ENCODE data around the gene CREB5. TPM values are rescaled to one million over a fixed set of nuclear protein-coding genes. Genes with fewer than 3 reads are reported as not detected.

The CREB5 gene
- polyA plus RNA-seq, 6 donors from 2014 or later = 0.40 to 0.66 TPM; not detected in 4

DNA sequence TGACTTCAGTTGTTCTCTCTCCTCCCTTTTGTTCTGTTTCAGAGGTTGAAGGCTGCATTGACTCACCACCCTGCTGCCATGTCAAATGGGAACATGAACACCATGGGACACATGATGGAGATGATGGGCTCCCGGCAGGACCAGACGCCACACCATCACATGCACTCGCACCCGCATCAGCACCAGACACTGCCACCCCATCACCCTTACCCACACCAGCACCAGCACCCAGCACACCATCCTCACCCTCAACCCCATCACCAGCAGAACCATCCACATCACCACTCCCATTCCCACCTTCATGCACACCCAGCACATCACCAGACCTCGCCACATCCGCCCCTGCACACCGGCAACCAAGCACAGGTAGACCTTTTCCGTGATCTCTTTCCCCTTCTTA lies 391.8 kb downstream of the CREB5 start:
- DNase-seq (no peak), ATAC-seq (ENCODE audit: low read depth in 2 of 2) (no peak)
- Mint-ChIP-seq H3K36me3 (peaks cover 0 to 12% of the 10 kb centered on the region in 2 donors), H3K27me3 (peaks cover 3 to 17% (median 14%) of the 10 kb centered on the region in 3 donors), H3K9me3 (peaks cover 0 to 9% (median 0%) of the 10 kb centered on the region in 7 donors), H3K27ac (peak overlapping the region in 1 of 6 donors; percentile 43), H3K4me3 (no peak overlapping the region), H3K4me1 (peaks cover 0 to 9% (median 0%) of the 10 kb centered on the region in 3 donors)

GRCh38 chr7:28804990-28805389 lies 392.7 kb downstream of the CREB5 start:
- DNase-seq = no peak
- peaks cover 0 to 9% (median 0%) of the 10 kb centered on the region in 3 donors for H3K4me1 Mint-ChIP-seq
- no peak overlapping the region for H3K4me3 Mint-ChIP-seq
- ATAC-seq (ENCODE audit: low read depth in 2 of 2) = no peak
- peaks cover 0 to 8% (median 0%) of the 10 kb centered on the region in 7 donors for H3K9me3 Mint-ChIP-seq
- no peak overlapping the region for H3K27ac Mint-ChIP-seq
- peaks cover 0 to 12% of the 10 kb centered on the region in 2 donors for H3K36me3 Mint-ChIP-seq
- peaks cover 3 to 17% (median 14%) of the 10 kb centered on the region in 3 donors for H3K27me3 Mint-ChIP-seq

GRCh38 chr7:28806841-28807240 lies 394.5 kb downstream of the CREB5 start:
- Mint-ChIP-seq H3K36me3 (peaks cover 0 to 12% of the 10 kb centered on the region in 2 donors), H3K27ac (no peak overlapping the region), H3K4me1 (peaks cover 0 to 9% (median 0%) of the 10 kb centered on the region in 3 donors), H3K4me3 (no peak overlapping the region), H3K9me3 (peaks cover 0 to 5% (median 0%) of the 10 kb centered on the region in 7 donors), H3K27me3 (peaks cover 3 to 17% (median 14%) of the 10 kb centered on the region in 3 donors)
- DNase-seq (no peak), ATAC-seq (ENCODE audit: low read depth in 2 of 2) (no peak)

DNA sequence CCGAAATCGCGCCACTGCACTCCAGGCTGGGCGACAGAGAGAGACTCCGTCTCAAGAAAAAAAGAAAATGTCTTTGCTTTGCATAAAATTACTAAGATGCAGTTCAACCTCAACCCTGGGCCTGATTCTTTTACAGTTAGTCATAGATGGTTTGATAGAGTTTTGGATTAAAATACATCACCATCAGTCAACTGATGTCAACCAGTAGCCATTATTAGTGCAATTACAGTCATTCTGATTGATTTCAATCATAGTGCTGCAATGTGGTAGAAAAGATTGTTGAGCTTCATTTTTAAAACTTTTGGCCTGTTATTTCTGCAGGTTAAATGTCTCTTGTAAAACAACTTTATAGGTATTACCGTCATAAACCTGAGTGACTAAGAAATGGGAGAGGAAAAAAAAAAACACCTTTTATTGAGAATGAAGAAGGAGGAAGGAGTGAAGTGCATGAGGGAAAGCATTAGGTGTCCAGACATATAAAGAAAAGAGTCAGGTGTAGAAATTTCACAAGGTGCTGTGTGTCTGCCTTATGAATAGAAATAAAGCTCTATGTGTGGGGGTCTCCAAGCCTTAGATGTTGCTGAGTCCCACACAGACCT lies 395.2 kb downstream of the CREB5 start:
- peaks cover 0 to 9% (median 0%) of the 10 kb centered on the region in 3 donors for H3K4me1 Mint-ChIP-seq
- ATAC-seq (ENCODE audit: low read depth in 2 of 2) = no peak
- peaks cover 0 to 5% (median 0%) of the 10 kb centered on the region in 7 donors for H3K9me3 Mint-ChIP-seq
- peaks cover 0 to 12% of the 10 kb centered on the region in 2 donors for H3K36me3 Mint-ChIP-seq
- DNase-seq = no peak
- no peak overlapping the region for H3K27ac Mint-ChIP-seq
- peaks cover 3 to 17% (median 14%) of the 10 kb centered on the region in 3 donors for H3K27me3 Mint-ChIP-seq
- H3K4me3 Mint-ChIP-seq = no peak overlapping the region

DNA sequence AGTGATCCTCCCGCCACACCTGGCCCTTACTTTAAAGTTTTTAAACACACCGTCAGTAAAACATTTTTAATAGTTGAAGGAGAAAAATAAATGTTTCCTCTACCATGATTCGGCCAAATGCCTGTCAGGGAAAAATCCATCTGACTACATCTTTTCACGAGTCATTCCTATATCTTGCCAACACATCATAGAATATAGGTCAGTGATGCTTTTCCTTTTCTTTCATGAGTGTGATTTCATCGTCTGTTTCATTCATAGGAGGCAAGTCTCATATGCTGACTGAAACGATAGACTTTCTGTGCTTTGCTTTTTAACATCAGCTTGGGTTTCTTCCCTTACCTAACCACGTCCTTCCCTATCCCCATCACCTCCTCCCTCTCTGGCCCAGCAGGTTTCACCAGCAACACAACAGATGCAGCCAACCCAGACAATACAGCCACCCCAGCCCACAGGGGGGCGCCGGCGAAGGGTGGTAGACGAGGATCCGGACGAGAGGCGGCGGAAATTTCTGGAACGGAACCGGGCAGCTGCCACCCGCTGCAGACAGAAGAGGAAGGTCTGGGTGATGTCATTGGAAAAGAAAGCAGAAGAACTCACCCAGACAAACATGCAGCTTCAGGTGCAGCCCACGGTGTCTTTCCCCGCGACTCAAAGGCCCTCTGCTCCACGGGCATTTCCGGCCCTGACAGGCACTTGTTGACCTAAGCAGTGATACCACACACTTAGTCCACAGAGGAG lies 396.6 kb downstream of the CREB5 start:
- peaks cover 0 to 12% of the 10 kb centered on the region in 2 donors for H3K36me3 Mint-ChIP-seq
- peak overlapping the region in 1 of 6 donors; percentile 18 for H3K27ac Mint-ChIP-seq
- peaks cover 0 to 5% (median 0%) of the 10 kb centered on the region in 7 donors for H3K9me3 Mint-ChIP-seq
- peaks cover 0 to 17% (median 13%) of the 10 kb centered on the region in 3 donors for H3K27me3 Mint-ChIP-seq
- peak overlapping the region in 3 of 8 donors; percentile 12 to 28 (median 17) for H3K4me3 Mint-ChIP-seq
- peaks cover 0 to 9% (median 0%) of the 10 kb centered on the region in 3 donors for H3K4me1 Mint-ChIP-seq
- ATAC-seq (ENCODE audit: low read depth in 2 of 2) (peak; percentile 58 to 80), DNase-seq (peak; percentile 9)

DNA sequence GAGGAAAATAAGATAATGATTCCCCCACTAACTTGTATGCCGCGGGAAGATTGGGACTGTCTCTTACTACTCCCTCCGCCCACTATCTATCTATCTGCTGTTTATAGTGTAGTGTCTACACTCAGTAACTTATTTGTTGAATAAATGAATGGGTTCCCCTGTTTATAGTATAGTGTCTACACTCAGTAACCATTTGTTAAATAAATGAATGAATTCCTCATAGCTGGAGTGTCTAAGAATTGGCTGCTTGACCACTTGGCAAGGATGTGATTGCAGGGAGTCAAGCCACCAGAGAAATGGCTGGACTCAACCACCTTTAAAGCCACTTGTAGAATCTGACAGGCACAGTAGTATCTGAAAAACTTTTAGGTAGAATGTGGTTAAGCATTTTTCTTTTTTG lies 398.7 kb downstream of the CREB5 start:
- Mint-ChIP-seq H3K9me3 (no peaks in the 10 kb centered on the region), H3K27ac (no peak overlapping the region), H3K4me1 (peaks cover 8 to 18% (median 10%) of the 10 kb centered on the region in 3 donors), H3K36me3 (no peaks in the 10 kb centered on the region), H3K4me3 (no peak overlapping the region), H3K27me3 (peaks cover 0 to 6% (median 0%) of the 10 kb centered on the region in 3 donors)
- no peak for DNase-seq
- no peak for ATAC-seq (ENCODE audit: low read depth in 2 of 2)

GRCh38 chr7:28811701-28812430 lies 399.5 kb downstream of the CREB5 start:
- no peak overlapping the region for H3K4me3 Mint-ChIP-seq
- peaks cover 11 to 21% (median 12%) of the 10 kb centered on the region in 3 donors for H3K4me1 Mint-ChIP-seq
- no peak overlapping the region for H3K27ac Mint-ChIP-seq
- no peaks in the 10 kb centered on the region for H3K9me3 Mint-ChIP-seq
- no peaks in the 10 kb centered on the region for H3K36me3 Mint-ChIP-seq
- DNase-seq (no peak), ATAC-seq (ENCODE audit: low read depth in 2 of 2) (no peak)
- H3K27me3 Mint-ChIP-seq = peaks cover 0 to 6% (median 0%) of the 10 kb centered on the region in 3 donors

GRCh38 chr7:28812616-28813015 lies 400.3 kb downstream of the CREB5 start:
- H3K27ac Mint-ChIP-seq = no peak overlapping the region
- no peak for ATAC-seq (ENCODE audit: low read depth in 2 of 2)
- peaks cover 0 to 6% (median 0%) of the 10 kb centered on the region in 3 donors for H3K27me3 Mint-ChIP-seq
- H3K36me3 Mint-ChIP-seq = no peaks in the 10 kb centered on the region
- DNase-seq = no peak
- no peaks in the 10 kb centered on the region for H3K9me3 Mint-ChIP-seq
- H3K4me3 Mint-ChIP-seq = no peak overlapping the region
- H3K4me1 Mint-ChIP-seq = peaks cover 12 to 23% (median 13%) of the 10 kb centered on the region in 3 donors

- no peak for DNase-seq
- Mint-ChIP-seq H3K9me3 (no peaks in the 10 kb centered on the region), H3K4me1 (peaks cover 12 to 31% (median 21%) of the 10 kb centered on the region in 3 donors), H3K4me3 (no peak overlapping the region), H3K36me3 (no peaks in the 10 kb centered on the region), H3K27me3 (peaks cover 0 to 6% (median 0%) of the 10 kb centered on the region in 3 donors), H3K27ac (peak overlapping the region in 1 of 6 donors; percentile 87)
- ATAC-seq (ENCODE audit: low read depth in 2 of 2) = no peak
Observed at GRCh38 chr7:28813243-28813962, 401.1 kb downstream of the CREB5 start.

DNA sequence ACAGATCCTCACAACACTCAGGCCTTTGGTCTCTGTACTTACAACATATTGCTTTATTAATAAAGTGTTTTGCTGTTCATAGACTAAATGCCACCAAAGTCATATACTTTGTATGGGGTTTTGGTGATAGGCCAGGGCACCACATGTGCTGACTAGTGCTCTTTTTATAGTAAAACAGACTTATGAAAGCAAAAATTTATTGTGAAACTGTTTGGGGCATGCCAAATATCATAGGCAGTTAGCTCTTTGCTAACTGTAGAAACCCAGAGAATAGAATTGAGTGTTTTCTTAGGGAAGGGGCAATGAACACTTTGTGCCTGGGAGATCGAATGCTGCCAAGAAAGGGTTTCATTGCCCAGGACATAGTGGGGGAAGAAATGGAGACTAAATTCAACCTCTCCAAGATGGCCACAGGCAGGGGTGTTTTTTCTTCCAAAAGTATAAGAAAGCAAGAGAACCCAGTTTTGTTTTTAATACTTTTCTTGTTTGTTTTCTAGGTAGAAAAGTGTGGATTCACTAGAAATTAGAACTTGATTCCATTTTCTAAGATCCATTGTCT lies 403.1 kb downstream of the CREB5 start:
- no peak for ATAC-seq (ENCODE audit: low read depth in 2 of 2)
- Mint-ChIP-seq H3K4me3 (peak overlapping the region; percentile 0 to 65 (median 20)), H3K27me3 (no peaks in the 10 kb centered on the region), H3K36me3 (no peaks in the 10 kb centered on the region), H3K4me1 (peaks cover 11 to 38% (median 37%) of the 10 kb centered on the region in 3 donors), H3K27ac (peak overlapping the region in 5 of 6 donors; percentile 1 to 86 (median 23)), H3K9me3 (no peaks in the 10 kb centered on the region)
- DNase-seq = no peak

DNA sequence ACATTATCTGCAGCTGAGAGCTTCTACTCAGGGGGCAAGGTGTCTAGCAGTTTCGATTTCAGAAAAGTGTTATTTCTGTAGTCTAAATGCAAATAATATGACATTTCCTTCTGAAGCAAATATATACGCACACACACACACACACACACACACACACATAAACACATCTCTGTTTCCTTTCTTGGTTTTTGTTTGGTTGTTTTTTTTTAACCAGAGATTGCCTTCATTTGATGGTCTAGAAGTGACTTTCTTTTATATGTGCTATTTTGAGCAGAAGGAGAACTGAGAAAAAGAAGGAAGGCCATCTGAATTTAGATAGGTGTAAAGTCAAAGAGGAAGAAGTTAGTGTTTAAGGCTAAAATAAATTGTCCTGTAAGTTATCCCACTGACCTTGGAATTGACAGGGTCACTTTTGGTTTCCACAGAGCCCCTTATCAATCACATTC lies 403.6 kb downstream of the CREB5 start:
- Mint-ChIP-seq H3K27ac (peak overlapping the region; percentile 1 to 86 (median 24)), H3K27me3 (no peaks in the 10 kb centered on the region), H3K4me3 (peak overlapping the region; percentile 0 to 65 (median 20)), H3K36me3 (no peaks in the 10 kb centered on the region), H3K4me1 (peaks cover 15 to 42% (median 42%) of the 10 kb centered on the region in 3 donors), H3K9me3 (no peaks in the 10 kb centered on the region)
- DNase-seq = peak; percentile 19
- ATAC-seq (ENCODE audit: low read depth in 2 of 2) = peak; percentile 79 to 81

DNA sequence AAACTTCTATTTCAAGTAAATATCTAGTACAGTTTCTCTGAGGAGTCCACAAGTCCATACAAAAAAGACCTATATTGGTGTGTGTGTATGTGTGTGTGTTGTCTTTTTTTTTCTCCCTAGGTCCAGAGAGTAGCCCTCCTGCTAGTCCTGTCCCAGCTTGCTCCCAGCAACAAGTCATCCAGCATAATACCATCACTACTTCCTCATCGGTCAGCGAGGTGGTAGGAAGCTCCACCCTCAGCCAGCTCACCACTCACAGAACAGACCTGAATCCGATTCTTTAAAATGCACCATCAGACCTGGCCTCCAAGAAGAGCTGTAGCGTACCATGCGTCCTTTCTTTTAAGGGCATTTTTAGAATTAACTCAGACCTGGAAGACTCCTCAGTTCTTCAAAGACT lies 406.7 kb downstream of the CREB5 start:
- ATAC-seq (ENCODE audit: low read depth in 2 of 2) = no peak
- DNase-seq = no peak
- Mint-ChIP-seq H3K36me3 (no peaks in the 10 kb centered on the region), H3K4me1 (peaks cover 16 to 45% (median 43%) of the 10 kb centered on the region in 3 donors), H3K27me3 (peaks cover 0 to 13% (median 0%) of the 10 kb centered on the region in 3 donors), H3K4me3 (no peak overlapping the region), H3K27ac (peak overlapping the region in 2 of 6 donors; percentile 44 to 80), H3K9me3 (no peaks in the 10 kb centered on the region)

Data from naive B cell (primary cell).